SK-N-MC (cell line): ENCODE results near the gene SVBP.
A peak's percentile ranks its signal among the peaks of the same experiment; 100 is the strongest.
"Not testable (repeated sequence)": the region's sequence is repeated elsewhere in the genome, so short reads cannot be mapped to it uniquely, and the experiment has no call there.

Source experiments
- DNase-seq: peaks from one replicate; pipeline ENCODE4 v3.0.0-alpha.2; 2011; ENCODE audit warnings: low read depth, low spot score
- H3K27ac ChIP-seq: fragments of 200-600 bp; sonication (generic); 2 replicates; pipeline ENCODE4 v1.5.1; 2016; ENCODE audit warnings: mixed run types
- H3K36me3 ChIP-seq: fragments of 200-600 bp; sonication (generic); 2 replicates; pipeline ENCODE4 v1.6.1; 2017; ENCODE audit warnings: antibody characterized with exemption, low read length, mixed read lengths; ENCODE audit not compliant: insufficient read depth
- H3K4me3 ChIP-seq: fragments of 200-600 bp; sonication (generic); 2 replicates; pipeline ENCODE4 v1.5.1; 2016
- H3K9ac ChIP-seq: fragments of 200-600 bp; sonication (generic); 2 replicates; pipeline ENCODE4 v1.8.0; 2017; ENCODE audit warnings: mixed run types, mixed read lengths; ENCODE audit not compliant: insufficient read length
- H3K9me3 ChIP-seq: fragments of 200-600 bp; sonication (generic); 2 replicates; pipeline ENCODE4 v1.6.1; 2017; ENCODE audit warnings: low read depth, mild to moderate bottlenecking, antibody characterized with exemption, low read length, moderate library complexity, mixed read lengths
- EZH2 ChIP-seq: fragments of 200-600 bp; sonication (generic); IDR thresholded peaks from one replicate; pipeline ENCODE4 v1.6.1; 2017; ENCODE audit warnings: antibody characterized with exemption
- FOXP2 ChIP-seq: optimal IDR thresholded peaks from 2 replicates; pipeline ENCODE3; 2011; ENCODE audit warnings: mild to moderate bottlenecking, moderate library complexity; ENCODE audit not compliant: insufficient read depth; ENCODE audit errors: extremely low read length, control extremely low read depth
- POLR2AphosphoS5 ChIP-seq: IDR thresholded peaks from 2 replicates; pipeline ENCODE4 v1.6.1; 2012; ENCODE audit warnings: mild to moderate bottlenecking, low read depth, low read length, borderline replicate concordance

Gene SVBP, protein sequence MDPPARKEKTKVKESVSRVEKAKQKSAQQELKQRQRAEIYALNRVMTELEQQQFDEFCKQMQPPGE

DNA sequence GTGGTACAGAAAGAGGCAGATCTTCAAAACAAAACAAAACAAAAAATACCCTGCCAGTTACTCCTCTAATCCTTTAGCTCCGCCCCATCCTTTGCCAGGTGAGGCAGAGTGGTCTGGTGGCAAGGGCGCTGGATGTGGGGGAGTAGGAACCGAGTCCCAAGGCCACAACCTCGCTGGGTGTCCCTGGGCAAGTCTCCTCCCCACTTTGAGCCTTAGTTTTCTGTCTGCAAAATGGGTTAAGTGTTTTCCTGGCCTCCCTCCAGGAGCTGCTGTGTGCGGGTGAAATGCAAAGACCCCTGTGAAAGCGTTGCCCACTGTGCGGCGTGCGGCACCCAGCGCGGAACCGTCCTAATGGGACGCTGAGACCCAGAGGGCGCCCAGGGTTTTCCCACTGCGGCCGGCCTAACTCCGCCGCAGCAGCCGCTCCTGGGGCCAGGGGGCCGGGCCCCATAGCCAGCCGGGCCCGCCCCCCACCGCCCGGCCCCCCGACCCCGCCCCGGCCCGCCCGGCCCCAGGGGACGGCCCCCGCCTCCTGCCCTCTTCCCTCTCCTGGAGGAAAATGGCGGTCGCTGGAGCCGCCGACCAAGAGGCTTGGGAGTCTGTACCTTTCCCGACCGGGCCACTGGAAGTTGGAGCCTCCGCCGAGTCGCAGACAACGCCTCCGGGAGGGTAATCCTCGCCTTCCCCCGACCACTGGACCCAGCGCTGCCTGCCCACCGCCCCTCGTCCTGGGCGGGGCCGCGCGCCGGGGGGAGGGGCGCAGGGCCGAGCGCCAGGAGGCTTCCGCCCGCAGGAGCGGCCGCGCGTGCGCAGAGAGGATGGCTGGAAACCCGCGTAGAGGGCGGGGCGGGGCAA is at the start of gene SVBP, which contains the start of gene ERMAP:
Gene SVBP, minus strand, starts transcription at position 813 of the 855 bp plus-strand sequence. CDS start 853 bp downstream, outside the sequence.
Gene ERMAP, plus strand, starts transcription at position 538 of the 855 bp plus-strand sequence. CDS start 13,327 bp downstream, outside the sequence.
- DNase-seq = no peak
- peak within 1 kb of the TSS; percentile 93 for H3K4me3 ChIP-seq
- TF ChIP-seq FOXP2 = no peak
- peak; percentile 80 for TF ChIP-seq POLR2AphosphoS5
- TF ChIP-seq EZH2 = no peak
- 0 out of 2 replicates have a peak, but pooled peaks cover 3% of the 10 kb centered on the region for H3K36me3 ChIP-seq
- no peaks in the 10 kb centered on the region for H3K9me3 ChIP-seq
- peak within 1 kb of the TSS; percentile 94 for H3K27ac ChIP-seq
- peak within 1 kb of the TSS; percentile 94 for H3K9ac ChIP-seq

DNA sequence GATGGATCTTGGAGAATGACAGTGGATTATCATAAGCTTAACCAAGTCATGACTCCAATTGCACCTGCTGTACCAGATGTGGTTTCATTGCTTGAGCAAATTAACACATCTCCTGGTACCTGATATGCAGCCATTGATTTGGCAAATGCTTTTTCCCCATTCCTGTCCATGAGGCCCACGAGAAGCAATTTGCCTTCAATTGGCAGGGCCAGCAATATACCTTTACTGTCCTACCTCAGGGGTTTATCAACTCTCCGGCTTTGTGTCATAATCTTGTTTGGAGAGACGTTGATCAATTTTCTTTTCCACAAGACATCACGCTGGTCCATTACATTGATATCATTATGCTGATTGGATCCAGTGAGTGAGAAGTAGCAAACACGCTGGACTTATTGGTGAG is 49.4 kb upstream of the SVBP start:
- no peaks in the 10 kb centered on the region for H3K9me3 ChIP-seq
- TF ChIP-seq EZH2 = no peak
- TF ChIP-seq POLR2AphosphoS5 = no peak
- no peak for TF ChIP-seq FOXP2
- no peak for DNase-seq
- no peak overlapping the region for H3K4me3 ChIP-seq
- H3K9ac ChIP-seq = no peak overlapping the region
- H3K36me3 ChIP-seq = no peaks in the 10 kb centered on the region
- H3K27ac ChIP-seq = no peak overlapping the region

DNA sequence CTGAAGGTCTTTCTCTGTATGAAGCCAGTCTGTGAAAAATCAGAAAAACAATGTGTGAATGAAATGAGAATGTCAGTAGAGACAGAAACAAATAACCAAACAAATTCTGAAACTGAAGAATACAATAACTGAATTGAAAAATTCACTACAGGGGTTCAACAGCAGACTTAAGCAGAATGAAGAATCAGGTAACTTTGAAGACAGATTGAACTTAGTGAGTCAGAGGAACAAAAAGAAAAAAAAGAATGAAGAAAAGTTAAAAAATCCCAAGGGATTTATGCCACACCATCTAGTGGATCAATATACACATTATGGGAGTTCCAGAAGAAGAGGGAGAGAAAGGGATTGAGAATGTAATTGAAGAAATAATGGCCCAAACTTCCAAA is 43.8 kb upstream of the SVBP start:
- no peak for DNase-seq
- TF ChIP-seq EZH2 (no peak), POLR2AphosphoS5 (no peak), FOXP2 (no peak)
- Histone ChIP-seq H3K36me3 (no peaks in the 10 kb centered on the region), H3K9me3 (no peaks in the 10 kb centered on the region), H3K4me3 (no peak overlapping the region), H3K27ac (no peak overlapping the region), H3K9ac (no peak overlapping the region)

GRCh38 chr1:42860339-42861013 is 43.3 kb upstream of the SVBP start:
- no peak overlapping the region for H3K27ac ChIP-seq
- no peak for DNase-seq
- no peaks in the 10 kb centered on the region for H3K36me3 ChIP-seq
- H3K4me3 ChIP-seq = no peak overlapping the region
- TF ChIP-seq FOXP2 (no peak), EZH2 (no peak), POLR2AphosphoS5 (no peak)
- no peaks in the 10 kb centered on the region for H3K9me3 ChIP-seq
- H3K9ac ChIP-seq = no peak overlapping the region

DNA sequence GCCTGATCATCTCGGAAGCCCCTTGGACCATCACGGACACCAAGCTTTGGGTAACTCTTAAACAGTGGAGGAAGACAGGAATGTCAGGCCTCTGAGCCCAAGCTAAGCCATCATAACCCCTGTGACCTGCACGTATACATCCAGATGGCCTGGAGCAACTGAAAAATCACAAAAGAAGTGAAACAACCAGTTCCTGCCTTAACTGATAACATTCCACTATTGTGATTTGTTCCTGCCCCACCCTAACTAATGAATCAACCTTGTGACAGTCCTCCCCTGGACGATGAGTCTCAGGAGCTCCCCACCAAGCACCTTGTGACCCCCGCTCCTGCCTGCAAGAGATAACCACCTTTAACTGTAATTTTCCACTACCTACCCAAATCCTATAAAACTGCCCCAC is 42.2 kb upstream of the SVBP start:
- not testable (repeated sequence) for DNase-seq, H3K27ac ChIP-seq, H3K36me3 ChIP-seq, H3K9me3 ChIP-seq, H3K4me3 ChIP-seq, H3K9ac ChIP-seq

DNA sequence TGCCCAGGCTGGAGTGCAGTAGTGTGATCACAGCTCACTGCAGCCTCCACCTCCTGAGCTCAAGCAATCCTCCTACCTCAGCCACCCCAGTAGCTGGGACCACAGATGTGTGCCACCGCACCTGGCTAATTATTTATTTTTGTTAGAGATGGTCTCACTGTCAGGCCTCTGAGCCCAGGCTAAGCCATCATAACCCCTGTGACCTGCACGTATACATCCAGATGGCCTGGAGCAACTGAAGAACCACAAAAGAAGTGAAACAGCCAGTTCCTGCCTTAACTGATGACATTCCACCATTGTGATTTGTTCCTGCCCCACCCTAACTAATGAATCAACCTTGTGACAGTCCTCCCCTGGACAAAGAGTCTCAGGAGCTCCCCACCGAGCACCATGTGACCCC is 39.4 kb upstream of the SVBP start:
- DNase-seq, H3K9ac ChIP-seq, H3K9me3 ChIP-seq, H3K4me3 ChIP-seq, H3K27ac ChIP-seq, H3K36me3 ChIP-seq: not testable (repeated sequence)

GRCh38 chr1:42853116-42853884 is 36.1 kb upstream of the SVBP start:
- Histone ChIP-seq H3K9ac (no peak overlapping the region), H3K36me3 (peaks cover 31% of the 10 kb centered on the region), H3K4me3 (no peak overlapping the region), H3K27ac (no peak overlapping the region), H3K9me3 (no peaks in the 10 kb centered on the region)
- DNase-seq = no peak
- no peak for TF ChIP-seq EZH2
- TF ChIP-seq POLR2AphosphoS5 = no peak; the same call in 1 of the 2 replicates
- TF ChIP-seq FOXP2 = no peak

GRCh38 chr1:42852608-42852980 is 35.4 kb upstream of the SVBP start:
- H3K36me3 ChIP-seq = peaks cover 31% of the 10 kb centered on the region
- no peak overlapping the region for H3K27ac ChIP-seq
- no peaks in the 10 kb centered on the region for H3K9me3 ChIP-seq
- no peak overlapping the region for H3K4me3 ChIP-seq
- TF ChIP-seq POLR2AphosphoS5 (no peak), EZH2 (no peak), FOXP2 (no peak)
- H3K9ac ChIP-seq = no peak overlapping the region
- no peak for DNase-seq
